GM13977 (cell line): ENCODE results near the gene PMEL.
"Not testable (repeated sequence)": the region's sequence is repeated elsewhere in the genome, so short reads cannot be mapped to it uniquely, and the experiment has no call there.

ENCODE experiments used
- DNase-seq: peaks from one replicate; pipeline ENCODE4 v3.0.0; 2012; ENCODE audit warnings: low spot score
- in situ Hi-C: fragments of 300-500 bp; cut with MboI; formaldehyde crosslinking; loops from one replicate; pipeline ENCODE4 v1.12.0; 2022; ENCODE audit warnings: low sequenced_read_pairs, low pct_unique_long_range_greater_than_20kb, mixed read lengths, inconsistent platforms; ENCODE audit not compliant: unreplicated experiment
- TF ChIP-seq, protein P1 (sequence below): IDR thresholded peaks from 2 replicates; pipeline ENCODE4 v1.5.1; 2012; ENCODE audit warnings: mild to moderate bottlenecking, control low read depth; ENCODE audit not compliant: insufficient read depth; ENCODE audit errors: extremely low read depth, missing control alignments

PMEL gene

DNA sequence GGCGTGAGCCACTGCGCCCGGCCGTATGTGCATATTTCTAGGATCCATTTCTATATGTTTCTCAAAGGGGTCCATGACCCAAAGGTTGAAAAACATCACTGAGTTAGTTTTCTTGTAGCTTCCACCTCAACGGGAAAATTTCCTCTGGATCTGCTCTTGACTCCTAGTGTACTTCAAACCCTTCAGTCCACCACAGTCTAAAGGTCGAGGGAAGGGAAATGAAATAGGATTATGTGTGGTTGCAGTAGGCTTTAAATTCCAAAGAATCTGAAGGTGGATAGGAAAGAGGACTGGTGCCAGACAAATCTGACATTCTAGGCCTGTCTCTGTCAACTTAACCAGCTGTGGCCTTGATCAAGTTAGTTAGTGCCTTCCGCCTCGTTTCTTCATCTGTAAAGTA lies 29.5 kb upstream of the PMEL start:
- in situ Hi-C loops, result no loop called here
- DNase-seq, result no peak
- TF ChIP-seq, protein P1, sequence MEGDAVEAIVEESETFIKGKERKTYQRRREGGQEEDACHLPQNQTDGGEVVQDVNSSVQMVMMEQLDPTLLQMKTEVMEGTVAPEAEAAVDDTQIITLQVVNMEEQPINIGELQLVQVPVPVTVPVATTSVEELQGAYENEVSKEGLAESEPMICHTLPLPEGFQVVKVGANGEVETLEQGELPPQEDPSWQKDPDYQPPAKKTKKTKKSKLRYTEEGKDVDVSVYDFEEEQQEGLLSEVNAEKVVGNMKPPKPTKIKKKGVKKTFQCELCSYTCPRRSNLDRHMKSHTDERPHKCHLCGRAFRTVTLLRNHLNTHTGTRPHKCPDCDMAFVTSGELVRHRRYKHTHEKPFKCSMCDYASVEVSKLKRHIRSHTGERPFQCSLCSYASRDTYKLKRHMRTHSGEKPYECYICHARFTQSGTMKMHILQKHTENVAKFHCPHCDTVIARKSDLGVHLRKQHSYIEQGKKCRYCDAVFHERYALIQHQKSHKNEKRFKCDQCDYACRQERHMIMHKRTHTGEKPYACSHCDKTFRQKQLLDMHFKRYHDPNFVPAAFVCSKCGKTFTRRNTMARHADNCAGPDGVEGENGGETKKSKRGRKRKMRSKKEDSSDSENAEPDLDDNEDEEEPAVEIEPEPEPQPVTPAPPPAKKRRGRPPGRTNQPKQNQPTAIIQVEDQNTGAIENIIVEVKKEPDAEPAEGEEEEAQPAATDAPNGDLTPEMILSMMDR, result no peak

DNA sequence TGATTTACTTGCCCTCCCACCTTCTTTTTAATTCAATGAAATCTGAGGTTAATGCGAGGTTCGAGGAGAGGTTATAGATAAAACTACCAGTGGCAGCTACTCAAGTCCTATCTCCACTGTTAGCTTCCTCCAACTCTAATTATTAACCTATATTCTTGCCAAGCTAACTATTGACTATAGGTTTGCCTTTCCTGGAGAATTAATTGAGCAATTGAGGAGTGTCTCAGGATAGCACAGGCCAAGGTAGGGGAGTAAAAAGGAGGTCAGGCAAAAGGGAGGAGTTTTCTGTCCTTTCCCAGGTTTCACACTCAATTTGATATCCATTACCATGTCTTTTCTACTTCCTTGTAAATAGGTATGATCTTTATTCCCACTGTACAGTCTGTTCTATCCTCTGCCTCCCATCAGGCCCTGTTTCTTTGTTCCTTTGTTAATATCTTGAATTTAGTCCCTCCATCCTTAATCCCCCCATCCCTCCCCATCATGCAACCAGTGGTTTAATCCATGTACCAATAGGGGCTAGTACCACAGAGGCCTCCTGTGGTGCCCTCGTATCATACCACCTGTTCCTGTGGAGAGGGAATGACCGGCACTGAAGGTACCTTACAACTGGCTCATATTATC lies 27.5 kb upstream of the PMEL start:
- no peak for DNase-seq
- TF ChIP-seq, protein P1, result no peak
- in situ Hi-C loops, result no loop called here

DNA sequence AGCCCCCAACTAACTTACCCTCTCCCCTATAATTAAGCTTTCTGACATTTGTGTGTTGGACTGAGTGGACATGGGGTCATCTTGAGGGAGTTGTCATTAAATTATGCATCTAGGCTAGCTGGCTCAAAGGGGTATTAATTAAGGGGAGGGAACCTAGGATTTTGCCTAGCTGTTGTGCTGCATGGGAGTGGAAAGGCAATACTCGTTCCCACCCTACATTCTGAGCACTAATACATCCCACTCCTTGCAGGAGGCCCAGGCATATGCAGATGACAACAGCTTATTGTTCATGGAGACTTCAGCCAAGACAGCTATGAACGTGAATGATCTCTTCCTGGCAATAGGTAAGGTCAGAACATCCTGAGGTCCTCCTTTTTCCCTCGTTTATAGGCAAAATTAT lies 25.3 kb upstream of the PMEL start:
- no peak for DNase-seq
- TF ChIP-seq, protein P1, result no peak
- in situ Hi-C loops, result no loop called here

DNA sequence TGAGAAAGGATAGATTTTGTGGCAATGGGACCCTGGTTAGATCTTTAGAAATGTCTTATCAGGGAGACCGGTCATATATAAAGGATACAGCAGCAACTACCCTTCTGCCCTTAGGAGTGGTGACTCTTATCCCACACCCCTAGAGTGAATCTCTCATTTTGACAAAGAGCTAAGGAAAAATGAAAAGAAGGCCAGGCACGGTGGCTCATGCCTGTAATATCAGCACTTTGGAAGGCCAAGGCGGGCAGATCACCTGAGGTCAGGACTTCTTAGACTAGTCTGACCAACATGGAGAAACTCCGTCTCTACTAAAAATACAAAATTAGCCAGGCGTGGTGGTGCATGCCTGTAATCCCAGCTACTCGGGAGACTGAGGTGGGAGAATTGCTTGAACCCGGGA lies 20.1 kb upstream of the PMEL start:
- DNase-seq, in situ Hi-C loops: not testable (repeated sequence)

DNA sequence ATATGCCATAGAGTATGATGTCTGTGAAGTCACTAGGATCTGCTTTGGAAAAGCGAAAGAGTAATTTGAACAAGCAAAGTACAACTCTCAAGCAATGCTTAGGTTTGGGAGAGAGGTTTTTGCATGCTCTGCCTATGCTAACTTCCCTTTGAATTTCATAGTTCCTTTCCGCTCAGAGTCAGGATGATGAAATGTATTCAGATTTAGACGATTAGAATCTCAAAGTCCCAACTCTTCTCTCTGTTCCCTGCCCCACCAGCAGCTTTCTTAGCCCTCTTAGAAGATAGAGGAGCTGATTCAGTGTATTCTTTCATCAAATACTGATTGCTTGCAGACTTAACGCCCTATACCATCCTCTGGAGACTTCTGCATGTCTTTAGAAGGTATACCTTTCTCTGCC lies 19.5 kb upstream of the PMEL start:
- TF ChIP-seq, protein P1, result no peak
- no peak for DNase-seq
- in situ Hi-C loops, result no loop called here

DNA sequence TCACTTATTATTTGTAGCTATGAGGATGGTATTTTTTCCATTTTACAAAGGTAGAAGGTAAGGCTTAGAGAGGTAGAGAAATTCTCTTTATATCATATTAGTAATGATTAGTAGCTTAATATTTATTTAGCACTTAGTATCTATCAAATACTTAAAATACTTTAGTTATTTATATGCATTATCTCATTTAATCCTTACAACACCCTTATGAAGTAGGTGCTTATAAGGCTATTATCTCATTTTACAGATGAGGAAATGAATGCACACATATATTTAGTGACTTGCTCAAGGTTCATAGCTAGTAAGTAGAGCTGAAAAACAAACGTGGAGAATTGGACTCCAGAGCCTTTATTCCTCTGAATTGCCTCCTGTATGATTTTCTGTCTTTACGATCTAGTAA lies 19.0 kb upstream of the PMEL start:
- TF ChIP-seq, protein P1, result no peak
- in situ Hi-C loops, result no loop called here
- no peak for DNase-seq

DNA sequence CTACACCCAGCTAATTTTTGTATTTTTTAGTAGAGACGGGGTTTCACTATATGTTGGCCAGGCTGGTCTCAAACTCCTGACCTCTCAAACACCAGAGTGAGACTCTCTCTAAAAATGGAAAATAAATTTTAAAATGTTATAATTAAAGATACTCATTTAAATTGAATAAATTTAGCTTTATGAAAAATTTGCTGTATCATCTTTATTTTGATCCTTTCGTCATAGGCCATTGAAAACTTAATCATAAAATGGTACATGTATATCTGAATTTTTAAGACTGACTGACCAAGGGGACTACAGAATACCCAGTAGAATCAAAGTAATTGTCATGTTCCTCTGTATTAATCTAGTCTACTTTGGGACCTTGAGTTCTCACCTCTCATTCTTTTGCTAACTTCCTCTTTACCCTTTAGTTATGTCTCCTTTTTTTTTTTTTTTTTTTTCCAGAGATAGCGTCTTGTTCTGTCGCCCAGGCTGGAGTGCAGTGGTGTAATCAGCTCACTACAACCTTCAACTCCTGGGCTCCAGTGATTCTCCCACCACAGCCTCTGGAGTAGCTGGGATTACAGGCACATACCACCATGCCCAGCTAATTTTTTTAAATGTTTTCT lies 17.5 kb upstream of the PMEL start:
- TF ChIP-seq, protein P1, result no peak

More for the DNA sequence above, 17.5 kb upstream of the PMEL start:
- no peak for DNase-seq
- in situ Hi-C loops, result no loop called here
